Cerebellar cortex (tissue), 1 donor: ENCODE measurements around the gene COL4A3.

Source experiments
- DNase-seq: peaks from one replicate; pipeline ENCODE4 v3.0.0-alpha.2; 2015; ENCODE audit warnings: low spot score

Gene COL4A3

DNA sequence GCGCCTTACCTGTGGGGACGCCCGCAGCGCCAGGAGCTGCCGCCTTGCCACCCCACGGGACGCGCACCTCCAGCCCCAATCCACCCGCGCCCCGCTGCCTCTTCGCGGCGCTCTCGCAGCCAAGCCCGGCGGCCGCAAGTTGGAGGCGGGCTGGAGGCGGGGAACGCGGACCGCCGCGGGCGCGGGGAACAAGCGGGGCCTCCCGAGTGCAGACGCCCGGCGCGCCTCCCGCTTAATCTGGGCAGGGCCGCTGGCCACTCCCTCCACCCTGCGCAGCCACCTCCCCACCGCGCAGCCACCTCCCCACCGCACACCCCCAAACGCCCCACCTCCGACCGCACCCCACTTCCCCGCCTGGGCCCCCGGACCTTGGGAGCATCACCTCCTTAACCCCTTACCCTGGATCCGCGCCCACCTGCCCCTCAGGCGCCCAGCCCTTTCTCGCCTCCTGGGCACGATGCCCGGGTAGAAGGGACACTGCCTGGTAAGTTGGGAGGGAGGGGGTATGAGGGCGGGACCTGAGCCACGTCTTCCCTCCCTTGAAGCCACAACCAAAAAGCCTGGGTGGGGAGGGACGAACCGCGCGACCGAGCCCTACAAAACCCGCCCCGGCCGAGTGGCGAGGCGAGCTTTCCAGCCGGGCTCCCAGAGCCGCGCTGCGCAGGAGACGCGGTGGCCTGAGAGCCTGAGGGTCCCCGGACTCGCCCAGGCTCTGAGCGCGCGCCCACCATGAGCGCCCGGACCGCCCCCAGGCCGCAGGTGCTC, at the start of gene COL4A3, which contains the start of gene COL4A4:
TSS of gene COL4A3 (plus strand) at position 627 of the 765 bp plus-strand sequence. CDS start at position 730, 103 bp downstream.
TSS of gene COL4A4 (minus strand) at position 208 of the 765 bp plus-strand sequence. CDS start 16,722 bp downstream, outside the sequence.
- no peak for DNase-seq

DNA sequence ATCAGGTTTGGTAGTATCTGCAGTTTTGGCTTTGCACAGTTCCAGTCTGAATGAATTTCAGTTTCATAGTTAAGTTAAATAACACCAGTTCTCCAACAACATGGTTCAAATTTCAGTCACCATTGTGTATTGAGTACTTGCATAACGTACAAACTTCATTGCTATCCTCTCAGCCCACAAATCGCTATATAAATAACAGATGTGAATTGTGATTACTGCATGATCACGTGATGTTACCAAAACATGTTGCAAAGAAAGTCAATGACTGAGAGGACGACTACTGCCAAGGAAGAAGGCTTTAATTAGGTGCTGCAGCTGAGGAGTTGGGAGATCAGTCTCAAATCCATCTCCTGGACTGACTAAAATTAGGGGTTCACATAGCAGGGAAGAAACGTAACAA, 48.7 kb upstream of the COL4A3 start:
- DNase-seq: no peak

GRCh38 chr2:227117027-227117426, 47.4 kb upstream of the COL4A3 start:
- no peak for DNase-seq

DNA sequence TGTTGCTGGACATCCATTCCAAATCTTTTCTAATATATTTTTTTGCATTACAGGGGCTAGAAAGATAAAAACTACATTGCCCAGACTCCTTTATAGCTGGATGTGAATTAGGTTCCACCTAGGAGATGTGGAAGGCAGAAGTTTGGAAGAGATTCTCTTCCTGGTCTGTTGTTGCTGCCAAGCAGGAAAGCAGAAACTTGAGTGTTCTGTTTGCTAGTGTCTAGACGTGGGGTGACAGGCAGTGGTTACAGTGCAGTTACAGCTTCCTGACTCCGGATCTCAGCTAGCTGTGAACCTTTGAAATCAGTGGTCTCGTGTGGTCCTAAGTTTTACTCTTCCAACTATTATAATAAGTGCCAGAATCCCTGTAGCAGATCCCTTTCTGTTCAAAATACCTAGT, 46.6 kb upstream of the COL4A3 start:
- no peak for DNase-seq

GRCh38 chr2:227118353-227118752, 46.1 kb upstream of the COL4A3 start:
- no peak for DNase-seq

DNA sequence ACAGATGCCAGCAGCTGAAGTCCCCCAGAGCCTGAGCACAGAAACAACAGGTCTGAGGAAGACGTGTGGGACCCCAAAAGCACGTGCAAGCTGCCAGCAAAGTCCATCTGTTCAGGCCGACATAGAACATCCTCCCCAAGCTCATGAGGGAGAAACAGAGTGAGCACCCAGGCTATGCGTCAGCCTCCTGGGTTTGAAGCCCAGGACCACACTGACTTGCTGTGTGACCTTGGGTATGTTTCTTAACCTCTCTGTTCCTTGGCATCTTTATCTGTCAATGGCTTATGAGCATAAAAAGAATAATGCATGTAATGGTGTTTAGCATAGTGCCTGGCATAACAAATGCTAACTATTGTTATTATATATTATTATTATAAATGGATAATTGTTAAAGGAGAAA, 40.7 kb upstream of the COL4A3 start:
- DNase-seq: no peak

GRCh38 chr2:227124811-227125210, 39.6 kb upstream of the COL4A3 start:
- DNase-seq: no peak

GRCh38 chr2:227125506-227125905, 38.9 kb upstream of the COL4A3 start:
- DNase-seq: no peak

- no peak for DNase-seq
Measured at GRCh38 chr2:227127201-227127600, 37.2 kb upstream of the COL4A3 start.

DNA sequence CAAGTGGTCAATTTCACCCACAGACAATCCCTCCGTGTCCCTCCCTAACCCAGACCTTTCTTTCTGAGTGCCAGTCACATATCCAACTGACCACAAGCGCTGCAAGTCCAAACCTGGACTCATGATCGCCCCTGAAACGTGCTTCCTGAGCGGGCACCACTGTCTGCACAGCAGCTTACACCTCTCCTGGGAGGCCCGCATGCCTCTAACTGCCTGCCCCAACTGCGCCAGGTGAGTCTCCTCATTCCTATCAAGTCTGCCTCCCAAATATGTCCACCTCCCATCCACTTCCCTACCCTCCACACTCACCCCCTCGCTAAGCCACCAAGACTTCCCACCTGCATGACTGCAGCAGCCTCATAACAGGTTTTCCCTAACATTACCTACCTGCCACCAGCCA, 33.8 kb upstream of the COL4A3 start:
- DNase-seq: no peak

DNA sequence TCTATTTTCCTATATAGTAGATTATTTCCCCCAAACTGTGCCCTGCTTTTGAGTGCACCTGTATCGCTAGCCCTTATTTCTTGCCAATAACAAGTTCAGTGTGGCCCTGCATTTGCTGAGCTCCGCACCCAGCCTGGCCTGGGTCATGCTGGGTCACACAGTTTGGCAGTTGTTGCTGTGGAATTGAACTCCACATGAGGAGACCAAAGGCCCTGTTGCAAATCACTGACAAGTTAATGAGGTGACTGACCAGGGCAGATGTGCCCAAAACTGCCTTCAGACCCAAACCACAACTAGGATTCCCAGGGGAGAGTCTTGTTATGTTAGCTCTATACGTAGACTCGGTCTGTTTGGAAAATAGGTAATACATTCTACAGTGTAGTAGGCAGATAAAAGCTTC, 31.4 kb upstream of the COL4A3 start:
- no peak for DNase-seq

DNA sequence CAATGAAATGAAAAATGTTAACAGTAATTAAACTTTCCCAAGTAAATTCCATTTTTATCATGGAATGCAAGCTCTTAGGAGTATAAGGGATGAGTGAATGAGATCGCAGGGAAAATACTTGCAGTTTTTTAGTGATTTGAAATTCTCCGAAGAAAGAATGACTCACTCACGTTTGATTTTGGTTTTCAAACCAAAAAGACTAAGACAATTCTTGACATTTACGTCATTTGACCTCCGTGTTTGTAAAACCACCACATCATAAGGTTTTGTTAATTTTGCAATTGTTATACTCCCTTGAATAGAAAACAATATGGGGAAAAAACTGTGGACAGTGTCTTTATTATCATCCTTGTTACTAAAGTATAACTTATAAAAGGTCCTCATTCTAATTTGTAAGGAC, 29.8 kb upstream of the COL4A3 start:
- DNase-seq: no peak

- DNase-seq: no peak
Measured at GRCh38 chr2:227141301-227141700, 23.1 kb upstream of the COL4A3 start.

- DNase-seq: no peak
Measured at GRCh38 chr2:227143895-227144294, 20.5 kb upstream of the COL4A3 start.

GRCh38 chr2:227146456-227146855, 18.0 kb upstream of the COL4A3 start:
- DNase-seq: no peak

- no peak for DNase-seq
Measured at GRCh38 chr2:227147023-227147422, 17.4 kb upstream of the COL4A3 start.

DNA sequence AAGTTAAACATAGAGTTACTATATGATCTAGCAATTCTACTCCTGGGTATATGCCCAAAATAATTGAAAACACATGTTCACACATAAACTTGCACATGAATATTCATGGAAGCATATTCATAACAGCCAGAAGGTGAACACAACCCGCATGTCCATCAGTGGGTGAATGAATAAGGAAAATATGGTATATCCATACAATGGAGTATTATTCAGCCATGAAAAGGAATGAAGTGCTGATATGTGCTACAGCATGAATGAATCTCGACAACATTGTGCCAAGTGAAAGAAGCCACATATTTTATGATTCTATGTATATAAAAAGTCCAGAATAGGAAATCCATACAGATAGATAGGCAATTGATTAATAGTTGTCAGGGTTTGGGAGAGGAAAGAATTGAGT, 16.3 kb upstream of the COL4A3 start:
- DNase-seq: no peak

DNA sequence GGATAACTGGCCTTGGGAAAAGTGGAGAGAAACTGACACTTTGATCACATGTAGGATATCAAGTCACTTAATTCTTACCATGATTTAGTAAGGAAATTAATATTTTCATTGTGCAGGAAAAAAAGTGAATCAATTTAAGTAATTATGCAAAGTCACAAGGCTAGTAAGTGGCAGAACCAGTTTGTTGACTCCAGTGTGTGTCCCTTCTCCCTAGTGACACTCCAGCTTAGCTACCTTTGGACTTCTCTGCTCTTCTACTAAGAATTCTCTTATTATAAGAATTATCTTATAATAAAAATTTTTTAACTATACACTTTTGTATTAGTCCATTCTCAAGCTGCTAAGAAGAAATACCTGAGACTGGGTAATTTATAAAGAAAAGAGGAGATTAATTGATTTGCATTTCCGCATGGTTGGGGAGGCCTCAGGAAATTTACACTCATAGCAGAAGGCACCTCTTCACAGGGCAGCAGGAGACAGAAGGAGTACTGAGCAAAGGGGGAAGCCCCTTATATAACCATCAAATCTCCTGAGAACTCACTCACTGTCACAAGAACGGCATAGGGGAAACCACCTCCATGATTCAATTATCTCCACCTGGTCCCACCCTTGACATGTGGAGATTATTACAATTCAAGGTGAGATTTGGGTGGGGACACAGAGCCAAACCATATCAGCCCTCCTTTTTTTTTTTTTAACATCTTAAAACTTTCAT, 14.0 kb upstream of the COL4A3 start:
- no peak for DNase-seq

- no peak for DNase-seq
Measured at GRCh38 chr2:227152093-227152766, 12.2 kb upstream of the COL4A3 start.

GRCh38 chr2:227153307-227153706, 11.1 kb upstream of the COL4A3 start:
- DNase-seq: no peak

GRCh38 chr2:227153758-227154486, 10.5 kb upstream of the COL4A3 start:
- DNase-seq: no peak
